Skeletal muscle cell (primary cell): ENCODE results near the gene COBLL1.
"Not testable (repeated sequence)": the region's sequence is repeated elsewhere in the genome, so short reads cannot be mapped to it uniquely, and the experiment has no call there.

ENCODE experiments used
- DNase-seq: peaks from one replicate; pipeline ENCODE4 v3.0.0-alpha.2; 2010; ENCODE audit warnings: low read depth
- H3K4me3 ChIP-seq: 2 replicates; pipeline ENCODE4 v1.5.1; 2011; ENCODE audit warnings: low read depth, mild to moderate bottlenecking, control low read depth, low read length, moderate library complexity

COBLL1 gene

GRCh38 chr2:164737612-164738081, 104.0 kb downstream of the COBLL1 start:
- H3K4me3 ChIP-seq: no peak overlapping the region
- DNase-seq: no peak

- no peak overlapping the region for H3K4me3 ChIP-seq
- no peak for DNase-seq
Measured at GRCh38 chr2:164735309-164735919, 106.2 kb downstream of the COBLL1 start.

GRCh38 chr2:164734196-164734595, 107.4 kb downstream of the COBLL1 start:
- no peak overlapping the region for H3K4me3 ChIP-seq
- no peak for DNase-seq

GRCh38 chr2:164725542-164725941, 116.1 kb downstream of the COBLL1 start:
- no peak for DNase-seq
- H3K4me3 ChIP-seq: no peak overlapping the region

- no peak for DNase-seq
Measured at GRCh38 chr2:164722616-164723338, 118.8 kb downstream of the COBLL1 start.

GRCh38 chr2:164721430-164721829, 120.2 kb downstream of the COBLL1 start:
- no peak overlapping the region for H3K4me3 ChIP-seq
- DNase-seq: no peak

More at GRCh38 chr2:164722616-164723338, 118.8 kb downstream of the COBLL1 start:
- no peak overlapping the region for H3K4me3 ChIP-seq

GRCh38 chr2:164719996-164720941, 121.4 kb downstream of the COBLL1 start:
- DNase-seq: no peak
- no peak overlapping the region for H3K4me3 ChIP-seq

- H3K4me3 ChIP-seq: no peak overlapping the region
- DNase-seq: no peak
Measured at GRCh38 chr2:164717000-164717803, 124.4 kb downstream of the COBLL1 start.

- H3K4me3 ChIP-seq: no peak overlapping the region
Measured at GRCh38 chr2:164714471-164714870, 127.2 kb downstream of the COBLL1 start.

GRCh38 chr2:164711766-164712138, 129.9 kb downstream of the COBLL1 start:
- no peak overlapping the region for H3K4me3 ChIP-seq
- DNase-seq: no peak

More at GRCh38 chr2:164714471-164714870, 127.2 kb downstream of the COBLL1 start:
- no peak for DNase-seq

GRCh38 chr2:164710837-164711765, 130.5 kb downstream of the COBLL1 start:
- DNase-seq: no peak
- H3K4me3 ChIP-seq: no peak overlapping the region

GRCh38 chr2:164710252-164710836, 131.3 kb downstream of the COBLL1 start:
- peak; percentile 41 for DNase-seq
- not testable (repeated sequence) for H3K4me3 ChIP-seq

GRCh38 chr2:164706522-164706921, 135.1 kb downstream of the COBLL1 start:
- DNase-seq: peak; percentile 59
- no peak overlapping the region for H3K4me3 ChIP-seq

- DNase-seq: no peak
- H3K4me3 ChIP-seq: no peak overlapping the region
Measured at GRCh38 chr2:164705412-164706167, 136.0 kb downstream of the COBLL1 start.

- H3K4me3 ChIP-seq: no peak overlapping the region
- no peak for DNase-seq
Measured at GRCh38 chr2:164703915-164704706, 137.5 kb downstream of the COBLL1 start.

GRCh38 chr2:164701565-164701964, 140.1 kb downstream of the COBLL1 start:
- H3K4me3 ChIP-seq: no peak overlapping the region
- no peak for DNase-seq
